IMR-90 (cell line): ENCODE measurements around the gene ARHGEF40. TPM values are rescaled to one million over a fixed set of nuclear protein-coding genes. Genes with fewer than 3 reads are reported as not detected.

Source experiments
- ATAC-seq: fragments of 200-7000 bp; cut with Tn5 transposase; 2 replicates; pipeline ENCODE4 v1.9.1; 2020; ENCODE audit warnings: low read depth, mild to moderate bottlenecking, moderate library complexity
- BruUV-seq: library from RNA; stranded (reverse); fragments of 400-500 nt; replicated peaks from 2 replicates; lab custom pipeline; 2021; lab: Mats Ljungman, UMichigan
- CTCF ChIA-PET: fragments of 300-600 bp; formaldehyde crosslinking; extraction: SDS; loops from one replicate; lab custom pipeline; 2021; ENCODE audit warnings: antibody characterized with exemption; lab: Yijun Ruan, JAX
- POLR2A ChIA-PET: fragments of 300-600 bp; sonication (Branson Sonifier 250); formaldehyde crosslinking; loops from one replicate; lab custom pipeline; 2022; ENCODE audit warnings: antibody characterized with exemption; ENCODE audit not compliant: unreplicated experiment; lab: Charles Lee
- DNase-seq: peaks from one replicate; pipeline ENCODE4 v3.0.0; 2013
- H2AFZ ChIP-seq: replicated peaks from 2 replicates; pipeline ENCODE3; 2013; ENCODE audit warnings: low read length, mild to moderate bottlenecking; ENCODE audit not compliant: poor library complexity
- H2AK5ac ChIP-seq: 2 replicates; pipeline ENCODE4 v1.6.1; 2013; ENCODE audit warnings: low read depth, low read length, inconsistent platforms
- H2AK9ac ChIP-seq: replicated peaks from 2 replicates; pipeline ENCODE3; 2013; ENCODE audit warnings: mild to moderate bottlenecking, low read depth, low read length, moderate library complexity; ENCODE audit not compliant: poor library complexity
- H2BK120ac ChIP-seq: 2 replicates; pipeline ENCODE4 v1.6.1; 2013; ENCODE audit warnings: low read depth, low read length, inconsistent platforms
- H2BK15ac ChIP-seq: 3 replicates; pipeline ENCODE4 v1.6.1; 2013; ENCODE audit warnings: low read depth, low read length, inconsistent platforms
- H2BK20ac ChIP-seq: 2 replicates; pipeline ENCODE4 v1.6.1; 2013; ENCODE audit warnings: low read depth, mild to moderate bottlenecking, inconsistent platforms, low read length, moderate library complexity
- H2BK5ac ChIP-seq: 2 replicates; pipeline ENCODE4 v1.6.1; 2013; ENCODE audit warnings: mild to moderate bottlenecking, low read depth, low read length, inconsistent platforms; ENCODE audit not compliant: poor library complexity, severe bottlenecking
- H3K14ac ChIP-seq: replicated peaks from 2 replicates; pipeline ENCODE4 v1.6.1; 2013; ENCODE audit warnings: low read depth, low read length, inconsistent platforms
- H3K18ac ChIP-seq: 2 replicates; pipeline ENCODE4 v1.6.1; 2013; ENCODE audit warnings: low read depth, low read length, control low read depth
- H3K23ac ChIP-seq: 2 replicates; pipeline ENCODE4 v1.6.1; 2013; ENCODE audit warnings: low read depth, low read length, inconsistent platforms
- H3K27ac ChIP-seq: 2 replicates; pipeline ENCODE4 v1.5.1; 2013; ENCODE audit warnings: mild to moderate bottlenecking, control low read depth, low read length; ENCODE audit not compliant: insufficient read depth
- H3K27me3 ChIP-seq: 2 replicates; pipeline ENCODE4 v1.6.1; 2013; ENCODE audit warnings: low read length; ENCODE audit not compliant: control insufficient read depth, insufficient read depth
- H3K36me3 ChIP-seq: 2 replicates; pipeline ENCODE4 v1.6.1; 2013; ENCODE audit warnings: low read length, mixed read lengths; ENCODE audit not compliant: control insufficient read depth, insufficient read depth
- H3K4ac ChIP-seq: 2 replicates; pipeline ENCODE4 v1.6.1; 2013; ENCODE audit warnings: low read depth, low read length, inconsistent platforms
- H3K4me1 ChIP-seq: 2 replicates; pipeline ENCODE4 v1.6.1; 2013; ENCODE audit warnings: low read length, mixed read lengths; ENCODE audit not compliant: control insufficient read depth, insufficient read depth
- H3K4me2 ChIP-seq: 2 replicates; pipeline ENCODE4 v1.6.1; 2013; ENCODE audit warnings: low read depth, mild to moderate bottlenecking, control low read depth, low read length, moderate library complexity
- H3K4me3 ChIP-seq: 2 replicates; pipeline ENCODE4 v1.5.1; 2013; ENCODE audit warnings: low read depth, mild to moderate bottlenecking, control low read depth, low read length, moderate library complexity; ENCODE audit not compliant: insufficient read depth
- H3K56ac ChIP-seq: 2 replicates; pipeline ENCODE4 v1.6.1; 2013; ENCODE audit warnings: low read length, inconsistent platforms; ENCODE audit not compliant: insufficient read depth; ENCODE audit errors: extremely low read depth
- H3K79me1 ChIP-seq, 2 experiments: 2 replicates each; pipeline ENCODE4 v1.6.1; 2013; ENCODE audit warnings: low read length in 2 of 2, inconsistent platforms in 1 of 2, low read depth in 1 of 2
- H3K9ac ChIP-seq: 2 replicates; pipeline ENCODE4 v1.6.1; 2013; ENCODE audit warnings: low read depth, low read length, control low read depth
- H3K9me1 ChIP-seq: 2 replicates; pipeline ENCODE4 v1.6.1; 2013; ENCODE audit warnings: low read length, inconsistent platforms; ENCODE audit not compliant: insufficient read depth
- H3K9me3 ChIP-seq: 2 replicates; pipeline ENCODE4 v1.6.1; 2013; ENCODE audit warnings: low read length; ENCODE audit not compliant: control insufficient read depth, insufficient read depth
- H4K20me1 ChIP-seq: 2 replicates; pipeline ENCODE4 v1.6.1; 2013; ENCODE audit warnings: low read length, inconsistent platforms; ENCODE audit not compliant: insufficient read depth
- H4K5ac ChIP-seq: 2 replicates; pipeline ENCODE4 v1.6.1; 2013; ENCODE audit warnings: mild to moderate bottlenecking, low read depth, low read length, control low read depth
- H4K8ac ChIP-seq, 2 experiments: 2 replicates each; pipeline ENCODE4 v1.6.1; 2013; ENCODE audit warnings: low read depth in 2 of 2, low read length in 2 of 2, control low read depth in 1 of 2, inconsistent platforms in 1 of 2
- H4K91ac ChIP-seq: 2 replicates; pipeline ENCODE4 v1.6.1; 2013; ENCODE audit warnings: low read depth, low read length, inconsistent platforms; ENCODE audit not compliant: insufficient read depth
- BHLHE40 ChIP-seq: fragments of 150-350 bp; IDR thresholded peaks from 2 replicates; pipeline ENCODE4 v1.6.1; 2016; ENCODE audit warnings: mild to moderate bottlenecking, low read depth, low read length
- CEBPB ChIP-seq: IDR thresholded peaks from 2 replicates; pipeline ENCODE4 v1.6.1; 2012; ENCODE audit warnings: low read depth, low read length, improper control_type of control experiment
- CHD1 ChIP-seq: IDR thresholded peaks from 2 replicates; pipeline ENCODE4 v1.6.1; 2012; ENCODE audit warnings: low read depth, low read length, improper control_type of control experiment
- CTCF ChIP-seq: conservative IDR thresholded peaks from 2 replicates; pipeline ENCODE4 v1.5.1; 2012; ENCODE audit warnings: mild to moderate bottlenecking, low read depth, low read length, improper control_type of control experiment
- FOS ChIP-seq: fragments of 150-350 bp; IDR thresholded peaks from 2 replicates; pipeline ENCODE4 v1.6.1; 2016; ENCODE audit warnings: low read depth, low read length
- MAFK ChIP-seq: IDR thresholded peaks from 2 replicates; pipeline ENCODE4 v1.6.1; 2012; ENCODE audit warnings: low read depth, low read length, improper control_type of control experiment
- MAZ ChIP-seq: IDR thresholded peaks from 2 replicates; pipeline ENCODE4 v1.6.1; 2012; ENCODE audit warnings: low read depth, mild to moderate bottlenecking, low read length, improper control_type of control experiment, moderate library complexity, borderline replicate concordance
- MXI1 ChIP-seq: IDR thresholded peaks from 2 replicates; pipeline ENCODE4 v1.6.1; 2012; ENCODE audit warnings: low read depth, mild to moderate bottlenecking, low read length, moderate library complexity, borderline replicate concordance
- POLR2A ChIP-seq: IDR thresholded peaks from 2 replicates; pipeline ENCODE4 v1.6.1; 2012; ENCODE audit warnings: mild to moderate bottlenecking, low read depth, low read length
- RAD21 ChIP-seq: IDR thresholded peaks from 2 replicates; pipeline ENCODE4 v1.6.1; 2012; ENCODE audit warnings: low read length, improper control_type of control experiment
- RFX5 ChIP-seq: IDR thresholded peaks from 2 replicates; pipeline ENCODE4 v1.8.0; 2012; ENCODE audit warnings: low read depth, mild to moderate bottlenecking, low read length, moderate library complexity
- SMC3 ChIP-seq: fragments of 150-350 bp; IDR thresholded peaks from 2 replicates; pipeline ENCODE4 v1.6.1; 2016; ENCODE audit warnings: low read depth, mild to moderate bottlenecking, antibody characterized with exemption, low read length, moderate library complexity
- USF2 ChIP-seq: fragments of 150-350 bp; IDR thresholded peaks from 2 replicates; pipeline ENCODE4 v1.6.1; 2017; ENCODE audit warnings: mild to moderate bottlenecking, antibody characterized with exemption, low read length, low read depth
- WGBS, 2 experiments: methylation state at CpG; one replicate each; pipeline versions ENCODE4 v1.1.5 to v1.1.7; 2013; ENCODE audit warnings: missing lambda C conversion rate in 2 of 2; ENCODE audit not compliant: insufficient read length in 1 of 2; ENCODE audit errors: extremely low coverage in 2 of 2; 5-methylcytosine and 5-hydroxymethylcytosine counted together
- dilution Hi-C: fragments of 300-500 bp; cut with HindIII; formaldehyde crosslinking; loops from one replicate; pipeline ENCODE4 v1.14.3; 2018; ENCODE audit warnings: low sequenced_read_pairs; ENCODE audit not compliant: unreplicated experiment
- in situ Hi-C: fragments of 300-500 bp; cut with MboI; formaldehyde crosslinking; loops from 3 replicates; pipeline ENCODE4 v1.14.3; 2019; ENCODE audit warnings: low sequenced_read_pairs, inconsistent platforms, mixed read lengths
- intact Hi-C: fragments of 100-400 bp; cut with micrococcal nuclease; formaldehyde crosslinking; loops from 2 replicates; pipeline ENCODE4 v1.10.0; 2022
- polyA plus RNA-seq, 3 experiments: library from polyadenylated mRNA; depleted of rRNA; stranded (reverse); fragments of >200 nt; gene quantifications; 2 replicates each; pipeline ENCODE4 v1.2.3, GENCODE V29; 2012; ENCODE audit warnings: low replicate concordance in 1 of 3
- total RNA-seq: library from RNA; depleted of rRNA; stranded (reverse); fragments of >200 nt; gene quantifications from 2 replicates; pipeline ENCODE4 v1.2.3, GENCODE V29; 2012

Gene ARHGEF40
- total and polyA plus RNA-seq, 2 of the 4 experiments (the other 2 are of a cell fraction): 18.1 to 58.4 TPM

- intact Hi-C loops (no loop called here), in situ Hi-C loops (no loop called here), dilution Hi-C loops (no loop called here)
- Histone ChIP-seq H4K8ac (no peak overlapping the region), H3K9me1 (peaks cover 3% of the 10 kb centered on the region; the same call in 1 of the 2 replicates), H3K56ac (no peak overlapping the region), H2BK5ac (no peak overlapping the region), H3K9me3 (no peaks in the 10 kb centered on the region), H3K27me3 (peaks cover 4% of the 10 kb centered on the region), H3K4ac (no peak overlapping the region), H3K4me1 (no peaks in the 10 kb centered on the region), H3K27ac (no peak overlapping the region), H3K18ac (no peak overlapping the region), H2BK15ac (no peak overlapping the region), H2AK9ac (no peak overlapping the region), H3K4me2 (no peak overlapping the region), H3K4me3 (no peak overlapping the region), H2BK120ac (no peak overlapping the region), H3K14ac (no peak overlapping the region), H3K9ac (no peak overlapping the region), H4K20me1 (no peaks in the 10 kb centered on the region), H3K23ac (no peak overlapping the region), H2AFZ (no peak overlapping the region), H4K91ac (no peak overlapping the region), H2AK5ac (no peak overlapping the region), H2BK20ac (no peak overlapping the region), H4K5ac (no peak overlapping the region), H3K79me1 (no peaks in the 10 kb centered on the region), H3K36me3 (no peaks in the 10 kb centered on the region)
- DNase-seq (no peak), ATAC-seq (no peak)
- BruUV-seq: no TSS peak
- CTCF ChIA-PET: no interaction called here
- no CpG with 5 or more reads among the region's 4 CpGs for WGBS, 2 experiments
- POLR2A ChIA-PET: no interaction called here
- TF ChIP-seq FOS (no peak), MAFK (no peak), SMC3 (no peak), CTCF (no peak), BHLHE40 (no peak), MXI1 (no peak), RAD21 (no peak), CHD1 (no peak), CEBPB (no peak), USF2 (no peak), RFX5 (no peak), POLR2A (no peak), MAZ (no peak)
These were observed 15.3 kb upstream of the ARHGEF40 start for GRCh38 chr14:21054768-21055145.
